ENCODE results near the gene RGS5. TPM values are rescaled to one million over a fixed set of nuclear protein-coding genes. Genes with fewer than 3 reads are reported as not detected.
A peak's percentile ranks its signal among the peaks of the same experiment; 100 is the strongest.

RGS5 gene
- total RNA-seq, 4 donors from 2014 or later, result 57.2 to 174 (median 91.8) TPM

DNA sequence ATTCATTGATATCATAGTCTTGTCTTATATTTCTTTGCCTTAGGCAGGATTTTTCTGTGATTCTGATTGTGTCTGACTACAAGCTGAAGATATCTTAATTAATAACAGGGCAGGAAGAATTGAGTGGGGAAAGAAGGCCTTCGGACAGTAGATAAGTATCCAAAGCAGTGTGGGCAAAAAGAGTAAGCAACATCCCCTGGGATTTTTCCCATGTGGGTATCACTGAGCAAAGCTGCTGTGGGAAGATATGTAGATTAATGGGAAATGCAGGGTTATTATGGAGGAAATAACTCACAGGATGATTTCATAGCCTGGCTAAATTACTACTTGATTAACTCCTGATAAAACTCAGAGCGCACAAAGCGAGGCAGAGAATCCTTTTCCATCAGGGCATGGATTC, 55.7 kb downstream of the RGS5 start:
- TF ChIP-seq, protein P1, sequence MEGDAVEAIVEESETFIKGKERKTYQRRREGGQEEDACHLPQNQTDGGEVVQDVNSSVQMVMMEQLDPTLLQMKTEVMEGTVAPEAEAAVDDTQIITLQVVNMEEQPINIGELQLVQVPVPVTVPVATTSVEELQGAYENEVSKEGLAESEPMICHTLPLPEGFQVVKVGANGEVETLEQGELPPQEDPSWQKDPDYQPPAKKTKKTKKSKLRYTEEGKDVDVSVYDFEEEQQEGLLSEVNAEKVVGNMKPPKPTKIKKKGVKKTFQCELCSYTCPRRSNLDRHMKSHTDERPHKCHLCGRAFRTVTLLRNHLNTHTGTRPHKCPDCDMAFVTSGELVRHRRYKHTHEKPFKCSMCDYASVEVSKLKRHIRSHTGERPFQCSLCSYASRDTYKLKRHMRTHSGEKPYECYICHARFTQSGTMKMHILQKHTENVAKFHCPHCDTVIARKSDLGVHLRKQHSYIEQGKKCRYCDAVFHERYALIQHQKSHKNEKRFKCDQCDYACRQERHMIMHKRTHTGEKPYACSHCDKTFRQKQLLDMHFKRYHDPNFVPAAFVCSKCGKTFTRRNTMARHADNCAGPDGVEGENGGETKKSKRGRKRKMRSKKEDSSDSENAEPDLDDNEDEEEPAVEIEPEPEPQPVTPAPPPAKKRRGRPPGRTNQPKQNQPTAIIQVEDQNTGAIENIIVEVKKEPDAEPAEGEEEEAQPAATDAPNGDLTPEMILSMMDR (IDR thresholded peaks at IDR 0.05), result no peak
- DNase-seq (ENCODE audit: low spot score), result no peak
- no peak for ATAC-seq (ENCODE audit: low FRiP score)

DNA sequence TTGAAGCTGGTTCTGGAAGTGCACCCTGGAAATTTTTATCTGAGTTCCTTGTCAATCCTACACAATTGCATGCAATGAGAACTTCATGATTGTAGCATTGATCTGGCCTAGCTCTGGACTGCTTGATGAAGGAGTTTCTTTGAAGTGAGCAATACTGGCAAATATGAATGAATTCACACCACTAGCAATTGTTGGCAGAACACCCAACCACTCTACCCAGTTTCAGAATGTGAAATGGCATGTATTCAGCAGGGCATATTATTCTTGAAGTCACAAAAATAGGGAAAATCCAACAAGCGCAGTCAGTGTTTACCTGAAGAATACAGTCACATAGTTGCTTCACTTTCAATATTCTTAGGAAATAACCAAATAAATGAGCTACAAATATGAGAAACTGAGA, 57.3 kb downstream of the RGS5 start:
- ATAC-seq (ENCODE audit: low FRiP score) (peak; percentile 86), DNase-seq (ENCODE audit: low spot score) (no peak)
- TF ChIP-seq, protein P1 (IDR thresholded peaks at IDR 0.05), result no peak

DNA sequence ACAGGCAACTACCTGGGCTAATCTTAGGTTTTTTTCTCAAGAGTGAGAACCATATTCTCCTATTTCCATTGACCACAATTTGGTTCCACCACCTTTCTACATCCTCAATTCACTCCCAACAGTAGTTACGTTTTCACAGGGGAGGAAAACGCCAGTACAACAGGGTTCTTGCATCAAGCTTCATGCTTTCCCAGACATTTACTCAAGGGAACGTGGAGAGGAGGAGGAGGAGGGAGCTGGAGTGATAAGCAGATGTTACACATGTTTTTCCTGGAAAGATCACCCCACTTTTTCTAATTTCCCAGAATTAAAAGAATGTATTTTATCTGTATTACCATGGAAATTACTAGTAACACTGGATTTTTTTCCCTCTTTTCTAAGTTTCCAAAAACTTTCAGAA, 58.3 kb downstream of the RGS5 start:
- TF ChIP-seq, protein P1 (IDR thresholded peaks at IDR 0.05), result no peak
- DNase-seq (ENCODE audit: low spot score) (no peak), ATAC-seq (ENCODE audit: low FRiP score) (peak; percentile 81)

DNA sequence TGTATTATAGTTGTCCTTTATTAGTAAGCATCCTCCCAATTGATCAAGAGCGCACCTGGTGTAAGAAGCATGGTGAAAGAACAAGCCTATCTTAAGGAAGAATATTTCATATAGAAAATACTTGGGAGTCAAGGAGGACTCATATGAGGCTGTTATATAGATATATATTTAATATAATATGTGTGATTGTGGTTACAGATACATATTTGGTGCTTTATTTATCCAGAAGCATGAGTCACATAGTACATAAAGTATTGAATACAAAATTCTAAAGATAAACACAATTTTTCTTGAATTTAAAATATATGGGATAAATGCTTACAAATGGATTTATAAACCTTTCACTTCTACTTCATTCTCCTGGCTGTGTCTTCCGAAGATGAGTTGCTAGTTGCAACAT, 60.6 kb downstream of the RGS5 start:
- DNase-seq (ENCODE audit: low spot score), result no peak
- ATAC-seq (ENCODE audit: low FRiP score), result no peak
- TF ChIP-seq, protein P1 (IDR thresholded peaks at IDR 0.05), result no peak

DNA sequence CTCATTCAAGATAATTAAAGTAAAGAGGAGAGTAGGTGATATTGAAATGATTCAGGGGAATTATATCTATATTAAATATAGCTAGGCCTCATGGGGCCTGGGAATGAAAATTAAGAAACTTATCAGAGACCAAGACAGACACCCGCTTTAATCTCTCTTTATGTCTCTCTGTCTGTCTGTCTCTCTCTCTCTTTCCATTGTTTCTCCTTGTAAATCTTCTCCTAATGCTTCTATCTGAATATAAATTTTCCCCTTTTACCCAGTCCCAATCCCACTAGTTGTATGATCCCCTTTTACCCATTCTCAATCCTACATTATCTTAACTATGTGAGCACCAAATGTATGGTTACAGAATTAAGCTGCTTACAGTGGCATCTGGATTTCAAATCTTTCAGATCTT, 61.2 kb downstream of the RGS5 start:
- ATAC-seq (ENCODE audit: low FRiP score) (no peak), DNase-seq (ENCODE audit: low spot score) (no peak)
- TF ChIP-seq, protein P1 (IDR thresholded peaks at IDR 0.05), result no peak

DNA sequence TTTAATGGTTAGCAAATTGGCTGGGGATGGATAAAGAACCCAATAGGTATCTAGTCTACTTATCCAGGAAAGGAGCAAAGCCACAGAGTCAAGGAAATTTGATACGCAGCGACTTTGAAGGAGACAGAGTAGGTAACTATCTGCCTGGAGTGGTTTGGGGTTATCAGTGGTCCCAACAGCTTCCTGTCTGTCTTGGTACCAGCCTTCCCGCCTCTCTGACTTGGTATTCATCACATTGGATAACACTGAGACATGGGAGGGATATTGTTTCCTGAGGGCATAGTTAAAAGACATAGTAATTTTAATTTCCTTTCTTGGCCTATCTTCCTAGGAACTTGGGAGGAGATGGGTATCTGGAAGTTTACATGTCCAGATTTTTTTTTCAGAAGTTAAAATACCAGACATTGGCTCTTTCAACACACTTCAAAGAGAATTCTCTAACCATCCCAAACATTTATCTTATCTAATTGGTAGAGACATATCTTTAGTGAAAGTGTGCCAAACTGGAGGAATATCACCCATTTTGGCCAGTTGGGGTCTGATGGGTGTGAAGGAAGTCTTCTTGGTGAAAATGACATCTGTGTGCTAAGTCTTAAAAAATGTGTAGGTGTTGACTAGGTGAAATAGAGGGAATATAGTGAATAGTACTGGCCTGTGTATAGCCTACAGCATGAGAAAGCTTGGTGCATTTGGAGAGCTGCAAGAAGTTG, 65.0 kb downstream of the RGS5 start:
- TF ChIP-seq, protein P1 (IDR thresholded peaks at IDR 0.05), result no peak
- ATAC-seq (ENCODE audit: low FRiP score), result no peak
- no peak for DNase-seq (ENCODE audit: low spot score)

DNA sequence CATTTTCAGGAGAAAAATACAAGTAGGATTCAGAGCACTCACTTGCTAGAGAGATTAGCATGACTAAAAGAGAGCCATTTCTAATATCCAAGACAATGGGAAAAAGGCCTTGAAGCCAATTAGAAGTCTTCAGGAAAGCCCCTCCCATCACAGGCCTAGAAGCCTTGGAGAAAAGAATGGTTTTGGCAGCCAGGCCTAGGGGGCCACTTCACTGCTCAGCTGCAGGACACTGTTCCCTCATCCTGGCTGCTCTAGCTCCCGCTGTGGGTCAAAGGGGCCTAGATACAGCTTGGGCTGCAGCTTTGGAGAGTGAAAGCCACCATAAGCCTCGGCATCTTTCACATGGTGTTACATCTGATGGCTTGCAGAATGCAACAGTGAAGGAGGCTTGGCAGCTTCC, 70.7 kb downstream of the RGS5 start:
- DNase-seq (ENCODE audit: low spot score) (no peak), ATAC-seq (ENCODE audit: low FRiP score) (no peak)
- TF ChIP-seq, protein P1 (IDR thresholded peaks at IDR 0.05), result no peak

Data from omental fat pad (tissue), 4 donors.